OCI-LY7 (cell line): ENCODE data around the gene HIVEP2. TPM values are rescaled to one million over a fixed set of nuclear protein-coding genes. Genes with fewer than 3 reads are reported as not detected.

Source experiments
- BruUV-seq: library from RNA; stranded (reverse); fragments of 400-500 nt; replicated peaks from 2 replicates; lab custom pipeline; 2021; lab: Mats Ljungman, UMichigan
- CTCF ChIA-PET: fragments of 300-600 bp; sonication (Branson Sonifier 250); formaldehyde crosslinking; loops from one replicate; lab custom pipeline; 2022; ENCODE audit warnings: antibody characterized with exemption; ENCODE audit not compliant: unreplicated experiment; lab: Charles Lee
- POLR2A ChIA-PET: fragments of 300-600 bp; sonication (Branson Sonifier 250); formaldehyde crosslinking; loops from one replicate; lab custom pipeline; 2022; ENCODE audit warnings: antibody characterized with exemption; lab: Charles Lee
- DNase-seq: peaks from one replicate; pipeline ENCODE4 v3.0.0-alpha.2; 2015; ENCODE audit warnings: low spot score
- H2AFZ ChIP-seq: fragments of 200-600 bp; sonication (generic), shearing (Covaris generic); 2 replicates; pipeline ENCODE4 v1.6.1; 2014; ENCODE audit warnings: mild to moderate bottlenecking, antibody characterized with exemption, low read length, moderate library complexity
- H3K27ac ChIP-seq: fragments of 200-600 bp; sonication (generic); 2 replicates; pipeline ENCODE4 v1.5.1; 2014; ENCODE audit warnings: mixed run types, low read depth, mild to moderate bottlenecking, moderate library complexity, low read length, inconsistent platforms; ENCODE audit not compliant: poor library complexity, severe bottlenecking
- H3K36me3 ChIP-seq: fragments of 200-600 bp; sonication (generic); 2 replicates; pipeline ENCODE4 v1.6.1; 2014; ENCODE audit warnings: mild to moderate bottlenecking, antibody characterized with exemption, low read length, moderate library complexity, mixed read lengths; ENCODE audit not compliant: insufficient read depth
- H3K4me1 ChIP-seq: fragments of 200-600 bp; sonication (generic); 2 replicates; pipeline ENCODE4 v1.5.1; 2014; ENCODE audit warnings: mild to moderate bottlenecking, low read length; ENCODE audit not compliant: insufficient read depth, poor library complexity, severe bottlenecking
- H3K4me2 ChIP-seq: fragments of 200-600 bp; sonication (generic); 2 replicates; pipeline ENCODE4 v1.6.1; 2014; ENCODE audit warnings: mild to moderate bottlenecking, low read length
- H3K4me3 ChIP-seq: fragments of 200-600 bp; sonication (generic); 2 replicates; pipeline ENCODE4 v1.5.1; 2014; ENCODE audit warnings: mild to moderate bottlenecking, low read depth, low read length; ENCODE audit not compliant: poor library complexity, severe bottlenecking
- H3K79me2 ChIP-seq: fragments of 200-600 bp; sonication (generic); 2 replicates; pipeline ENCODE4 v1.6.1; 2016; ENCODE audit warnings: low read depth, mild to moderate bottlenecking, low read length, moderate library complexity, mixed read lengths; ENCODE audit not compliant: insufficient read depth
- H3K9me2 ChIP-seq: fragments of 200-600 bp; sonication (generic); 2 replicates; pipeline ENCODE4 v1.6.1; 2016; ENCODE audit warnings: mild to moderate bottlenecking, low read length, mixed read lengths; ENCODE audit not compliant: insufficient read depth
- H3K9me3 ChIP-seq: fragments of 200-600 bp; sonication (generic); 2 replicates; pipeline ENCODE4 v1.6.1; 2014; ENCODE audit warnings: mild to moderate bottlenecking, mixed run types, low read length, mixed read lengths
- H4K20me1 ChIP-seq: fragments of 200-600 bp; sonication (generic); 2 replicates; pipeline ENCODE4 v1.6.1; 2014; ENCODE audit warnings: mild to moderate bottlenecking, antibody characterized with exemption, low read length, moderate library complexity, mixed read lengths; ENCODE audit not compliant: insufficient read depth
- CTCF ChIP-seq: fragments of 200-600 bp; sonication (generic); conservative IDR thresholded peaks from 2 replicates; pipeline ENCODE4 v1.5.1; 2014; ENCODE audit warnings: mild to moderate bottlenecking, antibody characterized with exemption, low read length, moderate library complexity, mixed read lengths
- EZH2phosphoT487 ChIP-seq: fragments of 200-600 bp; sonication (generic); IDR thresholded peaks from 2 replicates; pipeline ENCODE4 v1.6.1; 2018; ENCODE audit warnings: low read depth, borderline replicate concordance, mild to moderate bottlenecking, mixed run types, antibody characterized with exemption, low read length, moderate library complexity, mixed read lengths
- intact Hi-C: fragments of 100-400 bp; cut with micrococcal nuclease; formaldehyde crosslinking; loops from one replicate; pipeline ENCODE4 v1.10.0; 2022; ENCODE audit not compliant: unreplicated experiment
- total RNA-seq, 2 experiments: library from RNA; depleted of rRNA in 1 of 2; stranded (reverse); fragments of >200 nt in 1 of 2; shearing (Covaris generic) in 1 of 2; gene quantifications; 2 replicates each; pipeline ENCODE4 v1.2.3, GENCODE V29; 2014 to 2022

HIVEP2 gene
- total RNA-seq, 2 experiments from 2014 or later, result 18.8 to 24.6 TPM

DNA sequence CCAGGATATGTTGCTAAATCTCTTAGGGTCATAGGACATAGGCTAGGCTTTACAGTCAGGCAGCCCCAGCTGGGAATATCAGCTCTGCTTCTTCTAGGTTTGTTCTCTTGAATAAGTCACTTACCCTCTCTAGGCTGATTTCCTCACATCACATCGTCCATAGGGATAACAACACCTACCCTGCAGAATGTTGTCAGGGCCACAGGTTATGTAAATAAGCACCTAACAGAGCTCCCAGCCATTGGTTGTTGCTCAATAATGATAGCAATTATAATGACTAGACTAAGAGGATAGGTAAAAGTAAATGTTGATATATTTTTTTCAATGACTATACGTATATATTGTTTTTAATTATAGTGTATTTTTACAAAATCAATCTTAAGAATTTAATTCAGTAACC, 135.0 kb downstream of the HIVEP2 start:
- no peak for TF ChIP-seq EZH2phosphoT487
- TF ChIP-seq CTCF, result no peak
- CTCF ChIA-PET, result no interaction called here
- Histone ChIP-seq H3K27ac (no peak overlapping the region), H3K36me3 (peaks cover 46% of the 10 kb centered on the region), H3K9me3 (no peaks in the 10 kb centered on the region), H3K4me2 (no peak overlapping the region), H3K4me1 (peaks cover 8% of the 10 kb centered on the region), H3K79me2 (0 out of 2 replicates have a peak, but pooled peaks cover 5% of the 10 kb centered on the region), H3K4me3 (no peak overlapping the region), H2AFZ (no peak overlapping the region), H4K20me1 (no peaks in the 10 kb centered on the region), H3K9me2 (0 out of 2 replicates have a peak, but pooled peaks cover 3% of the 10 kb centered on the region)
- intact Hi-C loops, result no loop called here
- DNase-seq, result no peak
- BruUV-seq, result no TSS peak
- POLR2A ChIA-PET, result interaction anchor here (0.9 kb wide), 1 partner anchor 11 kb away, joined by 5 read pairs; no protein-coding TSS in a partner anchor

- Histone ChIP-seq H2AFZ (no peak overlapping the region), H4K20me1 (no peaks in the 10 kb centered on the region), H3K4me3 (no peak overlapping the region), H3K9me3 (no peaks in the 10 kb centered on the region), H3K4me1 (peaks cover 8% of the 10 kb centered on the region), H3K79me2 (0 out of 2 replicates have a peak, but pooled peaks cover 5% of the 10 kb centered on the region), H3K4me2 (no peak overlapping the region), H3K9me2 (0 out of 2 replicates have a peak, but pooled peaks cover 3% of the 10 kb centered on the region), H3K27ac (no peak overlapping the region), H3K36me3 (peaks cover 51% of the 10 kb centered on the region)
- BruUV-seq, result no TSS peak
- POLR2A ChIA-PET, result interaction anchor here (0.6 to 1.0 kb wide), 3 partner anchors 10 to 450 kb away, joined by 3 read pairs; no protein-coding TSS in a partner anchor
- no peak for TF ChIP-seq CTCF
- no peak for TF ChIP-seq EZH2phosphoT487
- CTCF ChIA-PET, result no interaction called here
- intact Hi-C loops, result no loop called here
- no peak for DNase-seq
Observed at GRCh38 chr6:142808405-142809061, 136.4 kb downstream of the HIVEP2 start.

GRCh38 chr6:142805042-142805441, 139.9 kb downstream of the HIVEP2 start:
- CTCF ChIA-PET, result interaction anchor here (0.6 kb wide), 1 partner anchor 130 kb away, joined by 16 read pairs; no protein-coding TSS in a partner anchor
- Histone ChIP-seq H3K9me3 (no peaks in the 10 kb centered on the region), H3K4me3 (no peak overlapping the region), H2AFZ (no peak overlapping the region), H3K4me2 (no peak overlapping the region), H3K4me1 (no peaks in the 10 kb centered on the region), H4K20me1 (no peaks in the 10 kb centered on the region), H3K36me3 (peaks cover 45% of the 10 kb centered on the region), H3K9me2 (0 out of 2 replicates have a peak, but pooled peaks cover 3% of the 10 kb centered on the region), H3K27ac (no peak overlapping the region), H3K79me2 (no peaks in the 10 kb centered on the region)
- POLR2A ChIA-PET, result interaction anchor here (0.6 to 2.5 kb wide), 7 partner anchors 9 to 64 kb away, joined by 3 to 13 read pairs (median 3); no protein-coding TSS in a partner anchor
- no TSS peak for BruUV-seq
- no peak for DNase-seq
- no peak for TF ChIP-seq EZH2phosphoT487
- no peak for TF ChIP-seq CTCF
- intact Hi-C loops, result no loop called here
